Left hindlimb (tissue), 1 donor: ENCODE data around the gene RFX6.

Experiments
- DNase-seq: peaks from one replicate; pipeline ENCODE4 v3.0.0-alpha.2; 2018

RFX6 gene

GRCh38 chr6:116902634-116903033, 25.6 kb downstream of the RFX6 start:
- DNase-seq = no peak

DNA sequence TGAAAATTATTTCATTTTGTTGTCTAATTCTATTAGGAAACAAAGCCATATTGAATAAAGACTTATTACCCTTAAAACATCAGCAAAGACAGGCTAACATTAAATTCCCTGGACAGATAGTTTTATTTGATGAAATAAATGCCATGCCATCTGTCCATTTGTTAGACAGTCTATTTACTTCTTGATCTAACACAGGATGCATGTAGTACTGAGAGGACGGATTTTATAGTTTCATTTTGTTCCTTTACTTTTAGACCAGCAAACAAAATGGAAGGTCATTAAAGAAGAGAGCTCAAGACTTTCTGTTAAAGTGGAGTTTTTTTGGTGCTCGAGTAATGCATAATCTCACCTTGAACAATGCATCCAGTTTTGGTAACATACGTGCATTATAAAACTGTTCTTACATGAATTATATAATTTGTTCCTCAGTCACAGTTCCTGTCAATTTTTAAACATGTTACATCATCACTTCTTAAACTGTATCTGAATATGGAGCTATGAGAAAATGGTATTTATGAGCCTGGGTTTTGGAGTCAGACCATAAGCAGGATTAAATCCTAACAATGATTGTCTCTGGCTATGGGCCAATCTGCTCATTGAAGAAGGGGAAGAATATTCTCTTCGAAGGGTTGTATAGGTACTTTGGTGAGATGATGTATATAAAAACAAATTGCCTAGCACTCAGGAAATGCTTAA, 46.0 kb downstream of the RFX6 start:
- no peak for DNase-seq

DNA sequence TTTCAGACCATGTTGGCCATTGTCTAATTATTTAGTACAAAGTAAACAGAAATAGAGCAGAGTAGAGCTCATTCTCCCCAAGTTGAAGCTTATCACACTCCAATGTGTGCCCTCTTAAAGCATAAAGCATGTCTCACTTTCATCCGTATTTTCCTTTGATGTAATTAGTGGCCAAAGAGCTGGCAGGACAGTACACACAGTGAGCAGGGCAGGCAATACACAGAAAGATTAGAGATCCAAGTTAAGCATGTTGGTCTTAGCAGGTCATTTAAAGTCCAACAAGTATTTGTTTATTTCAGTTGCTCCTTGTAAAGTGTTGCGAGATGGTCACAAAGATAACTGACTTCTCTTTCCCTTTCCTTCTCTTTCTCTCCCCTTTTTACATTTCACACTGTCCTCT, 47.2 kb downstream of the RFX6 start:
- no peak for DNase-seq

DNA sequence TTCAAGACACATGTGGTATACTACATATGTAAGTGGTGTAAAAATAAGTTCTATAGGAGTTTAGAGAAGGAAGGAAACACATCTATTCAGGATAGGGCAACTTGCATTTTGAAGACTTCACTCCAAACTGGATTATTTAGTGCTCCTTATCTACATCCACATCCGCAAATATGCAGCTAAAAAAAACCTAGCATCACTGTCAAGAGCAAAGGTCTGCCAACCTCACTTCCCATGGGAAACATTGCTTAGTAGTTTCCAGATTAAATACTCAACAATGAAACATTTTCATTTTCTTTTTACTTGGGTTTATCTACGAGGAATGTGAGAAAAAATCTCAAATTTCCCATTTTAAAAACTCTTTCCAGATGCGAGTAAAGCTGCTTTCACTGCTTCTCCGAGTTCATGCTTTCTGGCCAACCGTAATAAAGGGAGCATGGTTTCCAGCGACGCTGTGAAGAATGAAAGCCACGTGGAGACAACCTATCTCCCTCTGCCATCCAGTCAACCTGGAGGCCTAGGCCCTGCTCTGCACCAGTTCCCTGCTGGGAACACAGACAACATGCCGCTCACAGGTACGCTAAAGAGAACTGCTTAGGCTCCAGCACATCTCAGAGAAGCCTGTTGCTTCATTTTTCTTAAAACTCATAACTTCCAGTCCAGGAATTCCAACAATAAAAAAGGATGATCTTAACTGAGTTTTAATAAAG, 48.2 kb downstream of the RFX6 start:
- DNase-seq = no peak

GRCh38 chr6:116928677-116929076, 51.6 kb downstream of the RFX6 start:
- DNase-seq = no peak

DNA sequence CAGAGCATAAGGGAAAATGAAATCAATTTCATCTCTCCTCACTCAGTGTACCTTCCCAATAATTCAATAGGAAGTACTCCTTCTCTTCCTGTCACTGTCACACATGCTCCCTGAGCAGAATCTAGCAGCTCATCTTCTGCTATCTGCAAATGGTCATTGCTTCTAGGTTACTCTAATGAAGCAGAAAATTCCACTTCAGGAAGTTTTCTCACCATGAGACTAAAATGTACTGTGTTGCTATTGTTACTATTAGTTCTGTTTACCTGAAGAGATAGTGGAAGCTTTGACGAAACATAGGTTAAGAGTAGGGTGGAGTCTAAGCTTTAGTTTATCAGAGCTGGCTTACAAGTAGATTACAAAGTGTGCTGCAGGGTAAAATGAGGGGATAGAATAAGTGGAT, 52.8 kb downstream of the RFX6 start:
- no peak for DNase-seq

DNA sequence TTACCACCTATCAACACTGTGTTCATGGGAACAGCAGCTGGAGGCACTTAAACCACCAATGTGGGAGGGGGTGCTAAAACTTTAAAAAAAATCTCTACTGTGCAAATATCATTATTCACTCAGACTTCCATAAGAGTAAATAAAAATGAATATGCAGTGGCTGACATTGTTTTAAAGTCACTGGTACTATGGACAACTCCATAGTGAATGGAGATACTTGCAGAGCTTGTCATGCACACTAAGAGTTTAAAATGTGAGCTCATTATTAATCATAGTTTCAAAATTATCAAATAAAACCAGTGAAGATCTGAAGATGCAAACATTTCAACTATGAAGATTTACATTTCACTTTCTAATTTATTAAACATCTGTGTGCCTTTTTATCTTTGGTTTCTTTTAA, 54.4 kb downstream of the RFX6 start:
- no peak for DNase-seq

DNA sequence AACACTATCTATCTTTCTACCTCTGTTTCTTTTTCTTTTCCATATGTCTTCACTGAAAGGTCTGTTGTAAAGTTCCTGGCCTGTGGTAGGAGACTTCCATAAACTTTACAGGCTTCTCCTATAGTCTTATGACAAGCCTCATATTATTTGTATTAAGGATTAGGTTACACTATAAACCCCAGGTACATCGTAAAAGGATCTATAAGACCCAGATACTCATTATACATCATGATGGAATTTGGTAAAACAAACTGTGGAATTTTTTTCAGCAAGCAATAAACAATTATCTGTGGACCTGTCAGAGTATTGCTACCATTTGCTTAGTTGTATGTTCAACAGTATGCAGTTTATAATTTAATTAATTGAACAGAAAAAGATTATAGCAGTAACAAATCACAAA, 55.5 kb downstream of the RFX6 start:
- no peak for DNase-seq

DNA sequence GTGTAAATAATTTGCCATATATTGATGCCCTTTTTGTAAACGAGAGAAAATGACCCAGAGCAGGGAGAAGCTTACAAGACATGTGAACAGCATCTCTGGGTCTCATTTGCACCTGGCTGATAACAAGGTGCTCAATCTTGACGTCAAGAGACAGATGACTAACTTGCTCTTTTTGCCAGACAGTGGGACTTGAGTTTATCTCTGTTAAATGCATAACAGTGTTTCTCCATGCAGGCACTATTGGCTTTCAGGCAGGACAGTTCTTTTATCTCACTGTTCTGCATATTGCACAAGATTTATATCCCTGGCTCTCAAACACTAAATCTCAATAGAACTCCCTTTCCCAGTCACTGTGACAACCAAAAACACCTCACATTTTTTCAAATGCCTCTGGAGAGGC, 56.4 kb downstream of the RFX6 start:
- DNase-seq = no peak

DNA sequence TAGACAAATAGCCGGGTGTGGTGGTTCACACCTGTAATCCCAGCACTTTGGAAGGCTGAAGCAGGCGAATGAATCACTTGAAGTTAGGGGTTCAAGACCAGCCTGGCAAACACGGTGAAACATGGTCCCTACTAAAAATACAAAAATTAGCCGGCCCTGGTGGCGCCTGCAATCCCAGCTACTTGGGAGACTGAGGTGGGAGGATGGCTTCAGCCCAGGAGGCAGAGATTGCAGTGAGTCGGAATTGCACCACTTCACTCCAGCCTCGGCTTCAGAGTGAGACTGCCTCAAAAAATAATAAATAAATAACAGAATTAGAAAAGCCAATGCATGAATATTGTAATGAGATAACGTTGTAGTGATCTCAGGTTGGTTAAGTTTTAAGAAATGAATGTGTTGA, 61.3 kb downstream of the RFX6 start:
- DNase-seq = no peak

GRCh38 chr6:116941727-116942126, 64.7 kb downstream of the RFX6 start:
- no peak for DNase-seq

GRCh38 chr6:116945809-116946208, 68.8 kb downstream of the RFX6 start:
- DNase-seq = no peak

DNA sequence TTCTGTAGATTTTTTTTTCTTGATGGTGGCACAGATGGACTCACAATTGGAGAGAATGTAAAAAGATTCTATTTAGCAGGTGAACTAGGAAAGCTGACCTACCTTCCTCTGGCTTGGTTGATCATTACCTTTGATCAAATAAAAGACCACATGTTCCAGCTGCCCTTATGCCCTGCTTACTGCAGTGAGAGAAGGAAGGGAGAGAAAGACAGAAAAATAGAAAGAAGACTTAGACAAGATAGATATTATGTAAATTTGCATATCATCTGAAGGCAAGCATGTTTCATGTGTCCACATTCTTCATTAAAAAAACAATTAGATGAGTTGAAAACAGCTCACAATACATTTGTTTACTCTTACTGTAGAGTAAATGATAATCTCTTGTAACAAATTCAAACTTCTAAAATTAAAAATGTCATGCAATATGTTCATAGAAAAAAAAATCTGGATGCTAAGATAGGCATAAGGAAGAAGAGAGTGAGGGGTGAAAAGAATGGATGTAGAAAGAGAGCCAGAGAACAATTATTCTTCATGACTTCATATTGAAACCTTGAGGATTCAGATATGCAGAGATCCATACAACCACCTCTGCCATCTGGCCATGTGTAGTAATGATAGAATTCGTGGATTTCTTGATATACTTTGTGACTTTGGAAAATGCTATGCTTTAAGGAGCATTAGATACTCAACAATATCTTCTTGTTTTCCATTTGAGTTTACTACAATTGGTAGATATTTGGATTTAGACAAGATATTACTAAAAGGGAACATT, 71.7 kb downstream of the RFX6 start:
- no peak for DNase-seq

- DNase-seq = no peak
These were observed 72.9 kb downstream of the RFX6 start for GRCh38 chr6:116949964-116950363.

GRCh38 chr6:116954335-116954734, 77.3 kb downstream of the RFX6 start:
- DNase-seq = no peak

- DNase-seq = no peak
These were observed 77.9 kb downstream of the RFX6 start for GRCh38 chr6:116954938-116955337.

DNA sequence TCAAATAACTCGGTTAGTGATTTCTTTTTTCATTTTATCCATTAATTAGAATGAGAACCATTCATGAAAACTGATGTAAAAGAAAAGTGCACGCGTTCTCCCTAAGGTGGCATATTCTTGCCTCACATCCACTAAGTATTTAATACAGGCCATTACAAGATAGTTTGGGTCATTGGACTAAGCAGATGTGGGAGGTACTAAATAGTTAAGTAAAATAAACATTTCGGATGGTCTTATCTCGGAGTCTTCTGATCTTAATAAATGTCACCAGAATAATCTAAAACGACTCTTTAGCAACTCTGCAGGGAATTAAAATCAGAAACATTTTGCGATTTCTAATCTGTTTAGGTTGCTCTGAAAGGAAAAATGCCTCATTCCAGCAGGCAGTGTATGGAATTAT, 78.7 kb downstream of the RFX6 start:
- no peak for DNase-seq

- DNase-seq = no peak
These were observed 86.9 kb downstream of the RFX6 start for GRCh38 chr6:116963972-116964371.

DNA sequence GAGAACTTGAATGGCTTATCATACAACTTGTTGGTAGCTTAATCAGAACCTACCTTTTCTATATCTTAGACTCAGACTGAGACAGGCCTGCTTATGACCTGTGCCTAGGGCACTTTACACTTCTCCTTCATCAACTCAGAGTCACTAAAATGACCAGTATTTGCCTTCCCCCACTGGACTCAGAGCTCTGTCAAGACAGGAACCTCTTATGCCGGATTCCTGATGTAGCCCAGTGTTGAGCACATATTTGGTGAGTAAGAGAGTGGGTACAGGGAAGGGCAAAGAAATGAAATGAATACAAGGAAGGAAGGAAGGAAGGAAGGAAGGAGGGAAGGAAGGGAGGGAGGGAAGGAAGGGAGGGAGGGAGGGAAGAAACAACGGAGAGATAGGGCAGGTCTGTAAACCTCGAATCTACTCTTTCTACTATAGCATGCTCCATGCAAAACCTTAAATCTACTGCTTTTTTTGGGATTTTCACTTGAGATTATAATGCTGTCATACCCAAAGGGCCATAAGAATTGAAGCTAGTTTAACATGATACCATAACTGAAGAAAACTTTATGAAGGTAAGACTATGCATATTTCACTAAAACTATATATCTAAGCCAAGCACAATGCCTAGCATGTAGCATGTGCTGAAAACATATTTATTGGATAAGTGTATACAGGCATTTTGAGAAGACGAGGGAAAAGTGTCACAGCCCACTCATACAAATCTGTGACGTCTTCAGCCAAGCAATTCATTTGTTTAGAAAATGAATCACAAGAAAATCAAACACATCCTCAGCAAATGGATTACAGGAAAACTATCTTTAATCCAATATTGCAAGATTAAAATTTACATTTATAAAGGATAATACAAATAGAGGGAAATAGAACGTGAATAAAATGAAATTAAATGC, 89.9 kb downstream of the RFX6 start:
- DNase-seq = no peak

- no peak for DNase-seq
These were observed 92.3 kb downstream of the RFX6 start for GRCh38 chr6:116969211-116969863.

- DNase-seq = no peak
These were observed 94.9 kb downstream of the RFX6 start for GRCh38 chr6:116971959-116972358.

DNA sequence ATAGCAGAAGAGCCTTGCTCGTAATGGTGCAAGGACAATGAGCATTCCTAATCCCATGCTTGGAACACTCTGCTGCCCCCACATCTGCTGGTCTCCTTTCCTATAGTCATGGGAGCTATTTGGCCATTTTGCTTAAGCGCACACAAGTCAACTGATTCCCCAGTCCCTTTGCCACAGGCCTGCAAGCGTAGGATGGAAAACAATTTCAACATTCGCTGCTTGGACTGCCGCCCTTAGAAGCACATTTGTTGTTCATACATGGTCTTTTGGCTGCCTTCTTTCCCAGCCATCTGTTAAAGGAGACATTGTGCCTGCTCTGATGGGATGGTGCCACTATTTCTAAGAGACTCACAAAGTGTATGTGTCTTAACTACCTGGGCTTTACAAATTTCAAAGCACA, 96.9 kb downstream of the RFX6 start:
- DNase-seq = peak; percentile 60
